ENCODE measurements around the gene OMD.

DNA sequence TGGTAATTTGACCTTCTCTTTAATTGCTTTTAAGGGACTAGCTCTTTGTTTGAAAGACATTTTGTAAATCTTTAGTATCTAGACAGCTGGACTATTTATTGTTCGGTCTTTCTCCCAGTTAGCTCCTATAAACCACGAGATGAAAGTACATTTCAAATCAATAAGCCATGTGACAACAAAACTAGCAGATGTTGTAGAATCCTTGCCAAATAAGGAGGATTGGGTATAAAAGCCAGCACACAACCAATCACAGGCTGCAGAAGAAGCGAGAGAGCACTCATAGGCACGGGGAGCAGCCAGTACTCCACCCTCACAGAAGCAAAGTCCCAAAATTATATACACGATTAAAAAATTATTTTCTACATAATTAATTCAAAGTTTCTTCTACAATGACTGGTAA, 8.1 kb upstream of the OMD start:
- TF ChIP-seq, protein P1, sequence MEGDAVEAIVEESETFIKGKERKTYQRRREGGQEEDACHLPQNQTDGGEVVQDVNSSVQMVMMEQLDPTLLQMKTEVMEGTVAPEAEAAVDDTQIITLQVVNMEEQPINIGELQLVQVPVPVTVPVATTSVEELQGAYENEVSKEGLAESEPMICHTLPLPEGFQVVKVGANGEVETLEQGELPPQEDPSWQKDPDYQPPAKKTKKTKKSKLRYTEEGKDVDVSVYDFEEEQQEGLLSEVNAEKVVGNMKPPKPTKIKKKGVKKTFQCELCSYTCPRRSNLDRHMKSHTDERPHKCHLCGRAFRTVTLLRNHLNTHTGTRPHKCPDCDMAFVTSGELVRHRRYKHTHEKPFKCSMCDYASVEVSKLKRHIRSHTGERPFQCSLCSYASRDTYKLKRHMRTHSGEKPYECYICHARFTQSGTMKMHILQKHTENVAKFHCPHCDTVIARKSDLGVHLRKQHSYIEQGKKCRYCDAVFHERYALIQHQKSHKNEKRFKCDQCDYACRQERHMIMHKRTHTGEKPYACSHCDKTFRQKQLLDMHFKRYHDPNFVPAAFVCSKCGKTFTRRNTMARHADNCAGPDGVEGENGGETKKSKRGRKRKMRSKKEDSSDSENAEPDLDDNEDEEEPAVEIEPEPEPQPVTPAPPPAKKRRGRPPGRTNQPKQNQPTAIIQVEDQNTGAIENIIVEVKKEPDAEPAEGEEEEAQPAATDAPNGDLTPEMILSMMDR (IDR thresholded peaks at IDR 0.05): no peak
- no peak for TF ChIP-seq RCOR1 (IDR thresholded peaks at IDR 0.05; ENCODE audit: low read length)
- TF ChIP-seq POLR2AphosphoS5 (IDR thresholded peaks at IDR 0.05; ENCODE audit: low read depth, low read length): no peak
- TF ChIP-seq EP300 (IDR thresholded peaks at IDR 0.05; ENCODE audit: borderline replicate concordance in 1 of 2, low read depth in 1 of 2, low read length in 1 of 2): no peak
- no peak for TF ChIP-seq JUND (IDR thresholded peaks at IDR 0.05)
- TF ChIP-seq MXI1 (IDR thresholded peaks at IDR 0.05; ENCODE audit: low read depth, low read length): no peak
- no peak for TF ChIP-seq GATA2 (CRISPR knock-in tag; IDR thresholded peaks at IDR 0.05)
- TF ChIP-seq, protein P2, sequence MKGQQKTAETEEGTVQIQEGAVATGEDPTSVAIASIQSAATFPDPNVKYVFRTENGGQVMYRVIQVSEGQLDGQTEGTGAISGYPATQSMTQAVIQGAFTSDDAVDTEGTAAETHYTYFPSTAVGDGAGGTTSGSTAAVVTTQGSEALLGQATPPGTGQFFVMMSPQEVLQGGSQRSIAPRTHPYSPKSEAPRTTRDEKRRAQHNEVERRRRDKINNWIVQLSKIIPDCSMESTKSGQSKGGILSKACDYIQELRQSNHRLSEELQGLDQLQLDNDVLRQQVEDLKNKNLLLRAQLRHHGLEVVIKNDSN (IDR thresholded peaks at IDR 0.05; ENCODE audit: borderline replicate concordance, low read depth): no peak
- TF ChIP-seq, protein P3, sequence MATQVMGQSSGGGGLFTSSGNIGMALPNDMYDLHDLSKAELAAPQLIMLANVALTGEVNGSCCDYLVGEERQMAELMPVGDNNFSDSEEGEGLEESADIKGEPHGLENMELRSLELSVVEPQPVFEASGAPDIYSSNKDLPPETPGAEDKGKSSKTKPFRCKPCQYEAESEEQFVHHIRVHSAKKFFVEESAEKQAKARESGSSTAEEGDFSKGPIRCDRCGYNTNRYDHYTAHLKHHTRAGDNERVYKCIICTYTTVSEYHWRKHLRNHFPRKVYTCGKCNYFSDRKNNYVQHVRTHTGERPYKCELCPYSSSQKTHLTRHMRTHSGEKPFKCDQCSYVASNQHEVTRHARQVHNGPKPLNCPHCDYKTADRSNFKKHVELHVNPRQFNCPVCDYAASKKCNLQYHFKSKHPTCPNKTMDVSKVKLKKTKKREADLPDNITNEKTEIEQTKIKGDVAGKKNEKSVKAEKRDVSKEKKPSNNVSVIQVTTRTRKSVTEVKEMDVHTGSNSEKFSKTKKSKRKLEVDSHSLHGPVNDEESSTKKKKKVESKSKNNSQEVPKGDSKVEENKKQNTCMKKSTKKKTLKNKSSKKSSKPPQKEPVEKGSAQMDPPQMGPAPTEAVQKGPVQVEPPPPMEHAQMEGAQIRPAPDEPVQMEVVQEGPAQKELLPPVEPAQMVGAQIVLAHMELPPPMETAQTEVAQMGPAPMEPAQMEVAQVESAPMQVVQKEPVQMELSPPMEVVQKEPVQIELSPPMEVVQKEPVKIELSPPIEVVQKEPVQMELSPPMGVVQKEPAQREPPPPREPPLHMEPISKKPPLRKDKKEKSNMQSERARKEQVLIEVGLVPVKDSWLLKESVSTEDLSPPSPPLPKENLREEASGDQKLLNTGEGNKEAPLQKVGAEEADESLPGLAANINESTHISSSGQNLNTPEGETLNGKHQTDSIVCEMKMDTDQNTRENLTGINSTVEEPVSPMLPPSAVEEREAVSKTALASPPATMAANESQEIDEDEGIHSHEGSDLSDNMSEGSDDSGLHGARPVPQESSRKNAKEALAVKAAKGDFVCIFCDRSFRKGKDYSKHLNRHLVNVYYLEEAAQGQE (IDR thresholded peaks at IDR 0.05; ENCODE audit: low read depth, low read length): no peak
- no peak for TF ChIP-seq RAD21 (IDR thresholded peaks at IDR 0.05; ENCODE audit: low read length)
- TF ChIP-seq NRF1 (IDR thresholded peaks at IDR 0.05; ENCODE audit: low read depth, low read length): no peak

All from SK-N-SH (cell line).